Measurements from ENCODE around the gene SETSIP.
"Not testable (repeated sequence)": the region's sequence is repeated elsewhere in the genome, so short reads cannot be mapped to it uniquely, and the experiment has no call there.

Gene SETSIP

DNA sequence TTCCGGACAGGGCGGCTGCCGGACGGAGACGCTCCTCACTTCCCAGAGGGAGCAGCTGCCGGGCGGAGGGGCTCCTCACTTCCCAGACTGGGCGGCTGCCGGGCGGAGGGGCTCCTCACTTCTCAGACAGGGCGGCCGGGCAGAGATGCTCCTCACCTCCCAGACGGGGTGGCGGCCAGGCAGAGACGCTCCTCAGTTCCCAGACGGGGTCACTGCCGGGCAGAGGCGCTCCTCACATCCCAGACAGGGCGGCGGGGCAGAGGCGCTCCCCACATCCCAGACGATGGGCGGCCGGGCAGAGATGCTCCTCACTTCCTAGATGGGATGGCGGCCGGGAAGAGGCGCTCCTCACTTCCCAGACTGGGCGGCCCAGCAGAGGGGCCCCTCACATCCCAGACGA is 49.2 kb downstream of the SETSIP start:
- not testable (repeated sequence) for H3K27ac ChIP-seq (ENCODE audit: low read depth, low read length); H3K4me3 ChIP-seq (ENCODE audit: low read depth, low read length); H3K9me3 ChIP-seq (ENCODE audit: control insufficient read depth, insufficient read depth, low read length); H3K9ac ChIP-seq (ENCODE audit: low read depth, low read length); H3K36me3 ChIP-seq (ENCODE audit: control insufficient read depth, insufficient read depth, low read length); H3K4me1 ChIP-seq (ENCODE audit: control insufficient read depth, insufficient read depth, low read length)
- peaks cover 23% of the 10 kb centered on the region for H3K27me3 ChIP-seq (ENCODE audit: control insufficient read depth, insufficient read depth, low read length)

All from HUES48 (cell line).